GM12878 (cell line): ENCODE data around the gene INTS7. TPM values are rescaled to one million over a fixed set of nuclear protein-coding genes. Genes with fewer than 3 reads are reported as not detected.

ENCODE experiments used
- SP1 ChIP-seq: IDR thresholded peaks from one replicate; pipeline ENCODE4 v1.6.1; 2011; ENCODE audit warnings: low read depth, low read length
- ZBED1 ChIP-seq: IDR thresholded peaks from 2 replicates; pipeline ENCODE4 v1.6.1; 2016; ENCODE audit warnings: borderline replicate concordance
- ZBTB11 ChIP-seq: fragments of 450-650 bp; formaldehyde crosslinking; IDR thresholded peaks from 2 replicates; pipeline ENCODE4 v1.5.0; 2022; ENCODE audit warnings: mild to moderate bottlenecking, missing genetic modification characterization
- ZNF592 ChIP-seq: fragments of 450-650 bp; IDR thresholded peaks from 2 replicates; pipeline ENCODE4 v1.6.1; 2017; ENCODE audit warnings: mild to moderate bottlenecking, moderate library complexity
- ZZZ3 ChIP-seq: IDR thresholded peaks from 2 replicates; pipeline ENCODE4 v1.6.1; 2011; ENCODE audit warnings: low read depth; ENCODE audit not compliant: control insufficient read depth, insufficient read length
- polyA plus RNA-seq, 11 experiments: library from polyadenylated mRNA; depleted of rRNA in 4 of 11; unstranded in 6 of 11; stranded (reverse) in 5 of 11; fragments of >200 nt; fragmentation: Nextera tagmentation in 4 of 11; fragmentation: Illumina TruSeq in 1 of 11; extraction: Ambion mirVana in 4 of 11; extraction: Trizol in 1 of 11; gene quantifications; 1 replicate in 1 of 11; 2 replicates in 10 of 11; pipeline versions ENCODE4 v1.2.1 to v1.2.3, GENCODE V29; 2011 to 2016; ENCODE audit warnings: inconsistent platforms in 2 of 11, missing spikeins in 2 of 11, low read depth in 1 of 11
- total RNA-seq, 4 experiments: library from RNA; depleted of rRNA in 3 of 4; stranded (reverse); fragments of >200 nt in 3 of 4; fragmentation: Illumina TruSeq in 1 of 4; extraction: Trizol in 1 of 4; gene quantifications; 2 replicates each; pipeline versions ENCODE4 v1.2.1 to v1.2.3, GENCODE V29; 2013 to 2021

INTS7 gene
- total and polyA plus RNA-seq, 10 of the 15 experiments (the other 5 are each of a cell fraction or from before 2014, with no cell fraction given), result 17.1 to 49.1 (median 26.8) TPM

GRCh38 chr1:211910913-211911485 is 124.4 kb downstream of the INTS7 start (continued):
- no peak for TF ChIP-seq ZNF592
- TF ChIP-seq ZBTB11 (CRISPR knock-in tag), result no peak
- TF ChIP-seq ZBED1, result no peak
- TF ChIP-seq SP1, result no peak
- no peak for TF ChIP-seq ZZZ3
- TF ChIP-seq, all 136 proteins: peak for 0
